Heart left ventricle (tissue), 13 donors: Measurements from ENCODE around the gene ASIC2.

ENCODE experiments used
- CTCF ChIP-seq, 12 donors: fragments of 200-600 bp; sonication (generic) in 4 of 12; IDR thresholded peaks; one replicate each; pipeline versions ENCODE4 v1.5.0 to v1.8.0; 2018 to 2022; ENCODE audit warnings: antibody characterized with exemption in 12 of 12, mild to moderate bottlenecking in 5 of 12
- POLR2A ChIP-seq, 2 donors: fragments of 450-650 bp; IDR thresholded peaks; one replicate each; pipeline ENCODE4 v1.6.1; 2017; ENCODE audit warnings: antibody characterized with exemption in 2 of 2, mild to moderate bottlenecking in 2 of 2, moderate library complexity in 2 of 2
- donor health status: ischemic (EF 13 %, LVEDD 7.1; RV severe dilation, severe dysfunction).
- donor health status: DM: no; HTN: yes; CAD: no.
- donor health status: DM: no; HTN: no; CAD: no.
- donor health status: ischemic (EF 25% LVEDD 6.9; RV normal size, moderate dysfunction).
- donor health status: ischemic (EF 25% LVEDD 5.7; RV mildly dilated, moderate dysfunction).
- donor health status: ischemic (EF 35%, LVEDD 5.7; RV mildly dilated, moderate dysfunction).
- donor health status: nonischemic (EF 11% LVEDD 7.7; RV severe dilation, severe dysfunction).
- donor health status: DM: yes; HTN: yes; CAD: no.
- donor health status: PGD.
- donor health status: ischemic (EF 29% LVEDD 5.4; RV normal size, mild dysfunction).
- donor health status: nonischemic (EF 23%, LVEDD 6.1; RV moderate dilation, normal function).

GRCh38 chr17:33220036-33220435, 73.1 kb downstream of the ASIC2 start:
- no peak for TF ChIP-seq CTCF (IDR thresholded peaks at IDR 0.05)
- no peak for TF ChIP-seq POLR2A (IDR thresholded peaks at IDR 0.05)
